Measurements from ENCODE around the gene OR6A2.

DNA sequence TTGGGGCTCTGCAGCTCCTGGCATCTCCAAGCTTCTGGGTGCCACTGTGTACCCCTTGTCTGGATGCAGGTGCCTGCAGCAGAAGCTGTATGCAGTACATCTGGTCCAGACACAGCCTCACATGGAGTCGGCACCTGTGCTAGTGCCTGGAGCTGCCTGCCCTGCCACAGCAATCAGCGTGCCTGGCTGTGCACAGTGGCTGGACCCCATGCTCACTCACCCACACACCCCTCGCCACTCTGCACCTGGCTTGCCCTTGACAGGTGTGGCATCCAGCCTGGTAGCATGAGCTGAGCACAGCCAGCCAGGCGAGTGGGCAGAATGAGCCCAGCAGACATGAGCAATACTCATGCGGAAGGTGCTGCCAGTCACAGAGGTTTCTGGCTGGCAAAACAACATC, 19.5 kb upstream of the OR6A2 start:
- TF ChIP-seq POLR2A (IDR thresholded peaks at IDR 0.05; ENCODE audit: low read length) (no peak), GATA1 (IDR thresholded peaks at IDR 0.05; ENCODE audit: low read depth, low read length) (no peak)

Data from erythroblast (primary cell).